HL-60 (cell line): ENCODE results near the gene ACYP2.

Source experiments
- CTCF ChIP-seq: IDR thresholded peaks from one replicate; pipeline ENCODE4 v1.5.1; 2011; ENCODE audit warnings: low read length, control low read depth, inconsistent platforms; ENCODE audit not compliant: insufficient read depth
- GABPA ChIP-seq: IDR thresholded peaks from 2 replicates; pipeline ENCODE4 v1.6.1; 2012; ENCODE audit warnings: low read depth
- POLR2AphosphoS5 ChIP-seq: IDR thresholded peaks from 2 replicates; pipeline ENCODE4 v1.6.1; 2012; ENCODE audit warnings: low read depth
- REST ChIP-seq: IDR thresholded peaks from 2 replicates; pipeline ENCODE4 v1.6.1; 2012; ENCODE audit warnings: low read depth; ENCODE audit not compliant: insufficient replicate concordance
- SPI1 ChIP-seq: IDR thresholded peaks from 2 replicates; pipeline ENCODE4 v1.6.1; 2012; ENCODE audit warnings: low read depth, mild to moderate bottlenecking, borderline replicate concordance

GRCh38 chr2:54353216-54353615 is 237.8 kb downstream of the ACYP2 start:
- TF ChIP-seq CTCF: no peak
- no peak for TF ChIP-seq POLR2AphosphoS5
- TF ChIP-seq REST: no peak
- TF ChIP-seq SPI1: no peak
- no peak for TF ChIP-seq GABPA
